AG08396 (cell line): ENCODE measurements around the gene TMEM243.

ENCODE experiments used
- DNase-seq: peaks from one replicate; pipeline ENCODE4 v3.0.0; 2012; ENCODE audit warnings: low spot score, mixed read lengths

TMEM243 gene

DNA sequence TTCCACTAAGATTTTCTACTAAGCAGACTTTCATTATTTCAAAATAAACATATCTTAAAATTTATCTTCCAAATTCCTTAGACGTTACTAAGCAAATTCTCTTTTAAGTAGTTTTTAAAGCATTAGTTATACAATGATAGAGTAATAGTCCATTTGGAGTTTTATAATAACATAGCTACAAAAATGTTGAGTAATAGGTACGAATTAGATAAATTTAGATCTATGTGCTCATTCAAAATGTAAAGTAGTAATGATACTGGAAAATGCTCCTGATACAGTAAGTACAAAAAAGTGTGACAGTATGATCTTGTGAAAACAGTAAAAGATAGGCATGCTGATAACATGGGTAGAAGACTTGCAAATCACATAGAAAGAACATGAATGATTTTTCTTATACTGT lies 62.8 kb downstream of the TMEM243 start:
- no peak for DNase-seq

DNA sequence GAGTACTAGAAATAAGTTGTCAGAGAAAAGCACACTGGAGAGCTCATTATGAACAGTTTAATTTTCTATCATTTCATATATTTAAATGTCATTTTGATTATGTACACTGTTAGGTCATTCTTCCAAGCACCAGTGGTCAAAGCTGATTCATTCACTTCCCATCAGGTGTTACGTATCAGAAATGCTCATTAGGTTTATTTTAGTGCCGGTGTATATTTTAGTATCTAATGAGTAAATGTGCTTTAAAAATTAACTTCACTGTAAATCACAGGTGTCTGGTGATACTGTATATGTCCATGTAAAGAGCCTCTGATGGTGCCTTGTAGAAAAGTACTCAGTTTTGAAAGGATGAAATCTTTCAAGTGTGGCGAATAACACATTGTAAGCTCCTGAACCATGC lies 63.7 kb downstream of the TMEM243 start:
- DNase-seq: no peak

DNA sequence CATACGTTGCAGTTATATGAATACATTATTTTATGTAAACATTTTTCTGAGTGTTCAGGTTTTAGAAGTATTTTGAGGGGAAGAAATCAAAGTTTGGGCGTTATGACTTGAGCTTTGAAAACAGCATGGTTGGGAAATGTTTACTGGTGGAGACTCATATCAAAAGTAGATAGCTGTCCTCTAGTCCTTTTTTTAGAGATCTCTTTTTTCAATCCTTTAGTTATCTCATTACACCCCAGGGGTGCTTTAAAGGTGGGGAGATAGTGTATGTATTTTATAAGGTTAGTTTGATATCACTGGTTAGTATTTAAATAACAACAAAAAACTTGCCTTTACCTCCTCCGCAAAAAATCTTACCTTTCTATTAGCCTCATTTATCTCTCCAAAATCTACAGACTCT lies 65.0 kb downstream of the TMEM243 start:
- DNase-seq: no peak

DNA sequence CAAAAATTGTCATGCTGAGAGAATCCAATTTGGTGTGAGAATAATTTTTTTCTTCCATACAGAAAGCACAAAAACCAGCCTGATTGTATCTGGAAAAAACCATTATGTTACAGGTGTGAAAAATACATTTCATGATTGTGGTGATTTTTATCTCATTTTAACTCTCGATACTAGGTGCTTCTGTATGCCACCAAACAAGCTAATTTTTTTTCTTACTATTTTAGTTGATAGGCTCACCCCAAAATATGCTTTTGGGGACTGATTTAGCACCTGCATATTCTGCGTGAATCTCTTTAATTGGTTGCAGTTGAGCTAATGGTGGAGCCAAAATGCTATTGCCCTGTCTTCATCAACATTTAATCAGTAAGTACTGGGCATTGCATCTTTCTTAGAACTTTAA lies 65.4 kb downstream of the TMEM243 start:
- DNase-seq: no peak

DNA sequence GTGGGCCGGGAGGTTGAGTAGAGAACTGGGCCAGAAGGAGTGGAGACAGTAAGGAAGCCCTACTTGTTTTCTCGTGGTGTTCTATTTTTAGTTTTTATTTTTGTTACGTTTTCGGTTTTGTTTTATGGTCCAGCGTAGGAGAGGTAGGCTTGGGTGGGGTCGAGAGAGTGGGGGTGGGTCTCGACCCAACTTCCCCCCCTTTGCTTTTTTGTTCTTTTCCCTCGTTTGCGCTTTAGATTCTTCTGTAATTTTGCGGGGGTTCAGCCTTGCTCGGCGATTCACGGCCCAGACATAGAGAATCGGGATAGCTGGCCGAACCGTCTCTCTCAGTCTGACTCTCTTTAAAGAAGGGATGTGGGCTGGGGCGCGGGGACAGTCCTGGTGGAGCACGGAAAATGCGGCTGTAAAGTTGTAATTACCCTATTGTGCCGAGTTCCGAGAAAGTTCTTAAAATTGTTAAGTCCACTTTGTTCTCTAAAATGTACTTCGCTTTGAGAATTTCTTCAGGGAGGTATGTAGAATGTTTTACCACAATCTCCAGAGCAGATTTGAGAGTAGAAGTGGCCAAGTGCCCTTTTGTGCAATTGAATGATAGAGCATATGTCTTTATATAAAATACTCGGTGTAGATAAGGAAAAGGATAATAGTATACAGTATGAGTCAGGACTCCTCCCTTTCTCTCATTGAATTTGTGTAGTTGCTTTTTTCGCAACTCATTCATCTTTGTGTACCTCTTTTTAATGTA lies 66.5 kb downstream of the TMEM243 start:
- peak; percentile 23 for DNase-seq

DNA sequence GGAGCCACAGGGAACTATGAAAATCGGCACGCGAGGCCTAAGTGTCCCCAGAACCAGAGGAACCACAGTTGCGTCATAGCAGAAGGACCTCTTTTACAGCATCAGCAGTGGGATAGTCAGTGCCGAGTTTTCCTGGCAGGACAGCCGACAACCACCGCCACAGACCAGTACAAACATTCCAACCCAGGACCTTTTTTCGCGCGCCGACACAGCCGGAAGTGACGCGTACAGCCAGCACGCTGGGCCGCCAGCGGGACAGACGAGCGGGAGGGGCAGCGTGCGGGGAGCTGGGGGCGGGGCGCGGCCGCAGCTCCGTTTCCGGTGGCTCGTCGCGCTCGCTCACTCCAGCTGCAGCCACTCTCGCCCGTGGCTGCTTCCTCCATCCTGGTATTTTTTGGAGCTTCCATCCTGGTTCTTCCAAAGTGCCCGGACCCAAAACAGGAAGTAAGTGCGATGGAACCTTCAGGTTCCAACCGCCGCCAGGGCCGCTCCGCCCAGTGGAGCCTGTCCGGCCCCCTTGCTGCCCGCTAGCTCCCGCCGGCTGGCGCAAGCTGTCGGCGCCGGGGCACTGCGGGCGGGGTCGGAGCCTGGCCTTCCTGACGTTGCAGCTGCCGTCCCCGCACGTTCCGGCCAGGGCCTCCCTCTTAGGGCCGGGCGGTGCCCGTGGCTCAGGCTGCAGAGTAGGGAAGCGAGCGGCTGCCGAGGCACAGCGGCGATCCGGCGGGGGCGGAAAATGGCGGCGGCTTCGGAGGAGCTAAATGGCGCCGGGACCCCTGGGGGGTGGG lies 67.2 kb downstream of the TMEM243 start, which contains the start of gene DMTF1:
DMTF1 (plus strand) TSS at position 342 of the 785 bp plus-strand sequence. CDS start 12,489 bp downstream, outside the sequence.
- peak; percentile 96 for DNase-seq

DNA sequence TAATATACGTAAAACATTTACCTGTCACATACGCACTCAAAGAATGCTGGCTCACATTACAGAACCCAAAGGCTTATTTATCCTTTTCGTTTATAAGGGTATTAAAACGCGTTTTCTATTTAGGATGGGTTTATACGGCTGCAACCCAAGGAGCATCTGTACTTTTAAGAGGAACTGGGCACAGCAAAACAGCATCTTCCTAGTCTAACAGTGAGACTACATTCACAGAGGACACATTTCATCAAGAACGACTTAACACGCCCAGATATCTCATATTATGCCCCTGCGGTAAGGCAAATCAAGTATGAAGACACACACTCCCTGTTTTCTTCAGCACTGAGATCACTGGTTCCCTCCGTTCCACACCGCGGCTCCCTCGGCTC lies 67.8 kb downstream of the TMEM243 start:
- no peak for DNase-seq

DNA sequence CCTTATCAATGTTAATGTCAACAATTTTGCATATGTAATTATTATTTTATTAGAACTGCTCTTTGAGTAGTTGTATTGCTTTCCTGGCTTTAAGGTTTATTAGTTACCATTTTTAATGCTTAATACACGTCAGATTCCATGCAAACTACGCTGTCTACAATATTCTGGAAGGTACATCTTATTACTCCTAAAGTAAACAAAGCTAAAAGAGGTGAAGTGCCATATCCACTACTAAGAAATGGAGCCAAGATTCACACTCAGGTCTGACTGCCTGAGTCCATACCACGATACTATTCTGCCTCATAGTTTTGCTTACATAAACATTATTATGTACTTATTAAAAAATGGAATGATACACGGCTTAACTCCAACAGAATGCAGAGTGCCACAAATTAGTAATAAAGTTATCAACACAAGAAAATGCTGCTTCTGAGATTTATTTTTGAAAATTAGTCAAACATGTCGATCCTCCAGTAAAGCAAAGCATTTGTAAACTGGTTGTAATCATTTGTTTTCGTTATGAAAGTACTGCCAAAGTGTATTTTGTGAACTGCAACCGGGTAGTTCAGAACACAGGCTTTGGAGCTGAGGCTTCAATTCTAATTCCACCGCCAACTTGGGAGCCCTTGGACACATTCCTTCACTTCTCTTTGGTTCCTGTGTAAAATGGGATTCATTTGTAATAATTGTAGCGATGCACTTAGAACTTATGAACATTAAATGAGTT lies 68.4 kb downstream of the TMEM243 start:
- DNase-seq: peak; percentile 7

DNA sequence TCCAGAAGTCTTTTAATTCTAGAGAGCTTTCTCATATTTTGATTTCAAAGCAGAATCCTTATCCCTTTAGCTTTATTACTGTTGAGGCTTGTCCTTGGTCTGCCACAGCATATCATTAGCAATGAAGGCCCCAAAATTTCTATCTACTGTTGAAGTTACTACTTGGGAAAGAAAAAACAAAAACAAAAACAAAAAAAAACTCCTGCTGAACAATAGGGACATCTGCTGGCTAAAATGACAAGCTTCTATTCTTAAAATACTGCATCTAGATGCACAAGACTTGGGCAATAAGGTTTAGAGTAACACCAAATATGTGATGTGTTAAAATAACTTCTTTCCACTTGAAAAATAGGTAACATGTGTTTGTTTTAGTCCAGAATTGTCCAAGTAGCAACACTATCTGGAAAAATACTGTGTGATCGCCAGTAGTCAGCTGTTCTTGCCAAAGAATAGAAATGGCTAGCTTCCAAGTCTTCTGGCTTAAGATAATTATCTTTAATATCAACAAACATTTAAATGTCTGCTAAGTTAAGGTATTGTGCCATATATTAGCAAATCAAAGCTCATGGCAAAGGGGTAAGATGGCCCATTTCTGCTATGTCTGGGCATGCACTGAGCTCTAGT lies 71.1 kb downstream of the TMEM243 start:
- DNase-seq: peak; percentile 30

DNA sequence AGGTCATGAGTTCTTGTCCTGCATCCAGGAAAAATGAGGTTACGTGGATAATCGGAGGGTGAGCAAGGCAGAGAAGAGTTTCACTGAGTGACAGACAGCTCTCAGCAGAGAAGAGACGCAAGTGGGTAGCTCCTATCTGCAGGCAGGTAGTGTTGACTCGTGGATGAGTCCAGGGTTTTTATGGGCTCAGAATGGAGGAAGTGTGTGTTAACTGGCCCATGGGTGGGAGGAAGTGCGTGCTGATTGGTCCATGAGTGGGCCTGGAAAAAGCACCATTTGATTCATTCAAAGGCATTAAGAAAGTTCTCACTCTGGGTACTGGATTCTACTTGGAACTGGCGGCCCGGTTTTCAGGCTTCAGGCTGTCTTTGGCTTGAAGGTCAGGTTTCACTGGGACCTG lies 72.0 kb downstream of the TMEM243 start:
- no peak for DNase-seq

DNA sequence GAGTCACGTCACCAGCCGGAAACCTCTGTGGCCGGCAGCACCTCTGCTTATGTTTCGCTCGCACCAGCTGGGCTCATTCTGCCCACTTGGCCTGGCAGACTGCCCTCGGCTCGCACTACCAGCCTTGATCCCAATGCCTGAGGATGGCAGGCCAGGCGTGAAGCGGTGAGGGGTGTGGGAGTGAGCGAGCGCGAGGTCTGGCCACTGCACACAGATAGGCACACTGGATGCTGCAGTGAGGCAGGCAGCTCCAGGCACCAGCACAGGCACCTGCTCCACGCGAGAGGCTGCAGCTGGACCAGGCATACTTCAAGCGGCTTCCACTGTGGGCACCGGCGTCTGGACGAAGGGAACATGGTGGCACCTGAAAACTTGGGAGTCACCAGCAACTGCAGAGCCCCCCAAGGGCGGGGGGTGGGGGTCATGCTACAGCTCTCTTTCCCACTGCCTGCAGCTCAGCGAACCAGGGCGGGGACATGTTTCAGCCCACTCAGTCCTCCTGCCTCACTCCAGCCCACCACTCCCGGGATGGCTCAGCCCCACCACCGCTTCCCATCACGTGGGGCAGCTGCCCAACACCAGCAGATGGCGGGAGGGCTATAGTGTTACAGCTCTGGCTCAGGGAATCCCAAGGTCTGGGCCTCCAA lies 72.7 kb downstream of the TMEM243 start:
- DNase-seq: no peak
